ENCODE results near the gene SIGLEC5.
"Not testable (repeated sequence)": the region's sequence is repeated elsewhere in the genome, so short reads cannot be mapped to it uniquely, and the experiment has no call there.

Gene SIGLEC5
- long read RNA-seq, partial matches to known transcripts = 0 of 1 reads
- long read RNA-seq, other reads (novel, unspliced or antisense) = 1 of 1 reads

DNA sequence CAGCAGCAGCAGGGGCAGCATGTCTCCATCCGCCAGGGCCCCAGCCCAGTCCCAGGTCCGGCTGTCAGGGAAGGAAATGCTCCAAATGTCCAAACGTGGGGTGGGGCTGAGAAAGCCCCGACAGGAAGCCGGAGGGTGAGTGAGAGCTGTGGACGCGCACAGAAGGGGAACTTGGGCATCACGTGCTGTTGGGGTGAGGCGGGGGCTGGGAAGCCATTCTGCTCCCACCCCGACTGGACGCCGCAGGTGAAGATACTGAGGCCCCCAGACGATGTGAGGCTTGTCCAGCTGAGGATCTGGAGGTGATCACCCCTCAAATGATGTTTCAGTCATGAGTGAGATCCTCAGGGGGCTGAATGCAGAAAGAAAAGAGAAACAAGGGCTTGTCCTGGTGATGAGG lies at the start of gene SIGLEC5:
SIGLEC5 (minus strand) TSS at position 87 of the 400 bp plus-strand sequence; CDS start at position 21, 66 bp downstream.
- peak in 1 of 2 experiments; percentile 61 for DNase-seq (ENCODE audit: low read depth in 1 of 2, low spot score in 1 of 2)
- not testable (repeated sequence) for H3K27me3 ChIP-seq (ENCODE audit: insufficient read depth, poor library complexity, severe bottlenecking)
- Histone ChIP-seq H3K27ac (replicated peaks) (peak within 1 kb of the TSS; percentile 69), H3K4me3 (replicated peaks; ENCODE audit: insufficient read depth, low read length) (peak within 1 kb of the TSS; percentile 33)

DNA sequence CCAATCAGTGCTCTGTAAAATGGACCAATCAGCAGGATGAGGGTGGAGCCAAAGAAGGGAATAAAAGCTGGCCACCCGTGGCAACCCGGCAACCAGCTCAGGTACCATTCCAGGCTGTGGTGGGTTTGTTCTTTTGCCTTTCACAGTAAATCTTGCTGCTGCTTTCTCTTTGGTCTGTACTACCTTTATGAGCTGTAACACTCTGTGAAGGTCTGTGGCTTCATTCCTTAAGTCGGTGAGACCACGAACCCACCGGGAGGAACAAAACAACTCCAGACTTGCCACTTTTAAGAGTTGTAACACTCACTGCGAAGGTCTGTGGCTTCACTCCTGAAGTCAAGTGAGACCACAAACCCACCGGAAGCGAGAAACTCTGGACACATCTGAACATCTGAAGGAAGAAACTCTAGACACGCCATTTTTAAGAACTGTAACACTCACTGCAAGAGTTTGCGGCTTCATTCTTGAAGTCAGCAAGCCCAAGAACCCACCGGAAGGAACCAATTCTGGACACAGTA lies 46.4 kb upstream of the SIGLEC5 start:
- peak in 1 of 2 experiments; percentile 36 for DNase-seq (ENCODE audit: low read depth in 1 of 2, low spot score in 1 of 2)
- TF ChIP-seq SPI1 (IDR thresholded peaks at IDR 0.05; ENCODE audit: borderline replicate concordance, low read depth) (no peak), POLR2AphosphoS5 (IDR thresholded peaks at IDR 0.05; ENCODE audit: low read depth) (no peak), REST (IDR thresholded peaks at IDR 0.05; ENCODE audit: insufficient replicate concordance, low read depth) (no peak), GABPA (IDR thresholded peaks at IDR 0.05; ENCODE audit: low read depth) (no peak), CTCF (IDR thresholded peaks at IDR 0.05; ENCODE audit: insufficient read depth, low read length) (no peak)
- Histone ChIP-seq H3K4me3 (replicated peaks; ENCODE audit: insufficient read depth, low read length) (no peak overlapping the region), H3K27ac (replicated peaks) (no peak overlapping the region), H3K27me3 (ENCODE audit: insufficient read depth, poor library complexity, severe bottlenecking) (no peaks in the 10 kb centered on the region)

DNA sequence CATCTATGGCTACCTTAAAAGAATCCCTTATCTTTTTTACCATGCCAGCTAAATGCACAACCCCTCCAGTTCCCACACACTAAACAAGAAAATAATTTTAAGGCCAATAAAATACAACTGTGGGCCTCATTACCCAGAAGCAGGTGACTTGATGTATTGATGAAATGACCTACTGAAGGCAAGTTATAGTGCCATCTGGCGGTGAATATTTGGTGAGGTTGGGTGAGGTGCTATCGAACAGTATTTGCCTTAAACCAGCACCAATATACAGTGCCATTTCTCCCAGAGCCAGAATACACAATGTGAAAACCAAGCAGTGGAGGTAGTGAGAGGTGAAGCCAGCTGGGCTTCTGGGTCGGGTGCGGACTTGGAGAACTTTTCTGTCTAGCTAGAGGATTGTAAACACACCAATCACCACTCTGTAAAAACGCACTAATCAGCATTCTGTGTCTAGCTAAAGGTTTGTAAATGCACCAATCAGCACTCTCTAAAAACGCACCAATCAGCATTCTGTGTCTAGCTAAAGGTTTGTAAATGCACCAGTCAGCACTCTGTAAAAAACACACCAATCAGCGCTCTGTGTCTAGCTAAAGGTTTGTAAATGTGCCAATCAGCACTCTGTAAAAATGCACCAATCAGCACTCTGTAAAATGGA lies 45.8 kb upstream of the SIGLEC5 start:
- not testable (repeated sequence) for H3K27ac ChIP-seq (replicated peaks); H3K4me3 ChIP-seq (replicated peaks; ENCODE audit: insufficient read depth, low read length); H3K27me3 ChIP-seq (ENCODE audit: insufficient read depth, poor library complexity, severe bottlenecking); DNase-seq (ENCODE audit: low read depth in 1 of 2, low spot score in 1 of 2)

DNA sequence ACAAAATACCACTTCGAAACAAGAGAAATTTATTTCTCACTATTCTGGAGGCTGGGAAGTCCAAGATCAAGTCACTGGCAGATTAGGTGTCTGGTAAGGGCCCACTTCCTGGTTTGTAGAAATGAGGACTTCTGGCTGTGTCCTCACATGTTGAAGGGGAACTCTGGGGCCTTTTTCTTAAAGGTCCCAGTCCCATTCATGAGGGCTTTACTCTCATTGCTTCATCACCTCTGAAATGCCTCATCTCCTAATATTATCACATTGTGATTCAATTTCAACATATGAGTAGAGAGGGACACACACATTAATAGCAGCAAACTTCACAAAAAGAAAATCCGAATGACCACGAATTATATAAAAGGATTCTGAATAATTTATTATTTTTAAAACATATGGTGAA lies 38.0 kb upstream of the SIGLEC5 start:
- TF ChIP-seq REST (IDR thresholded peaks at IDR 0.05; ENCODE audit: insufficient replicate concordance, low read depth) (no peak), SPI1 (IDR thresholded peaks at IDR 0.05; ENCODE audit: borderline replicate concordance, low read depth) (0 out of 2 replicates have a peak, but pooled peaks have one; percentile 26)
- H3K27ac ChIP-seq (replicated peaks) = no peak overlapping the region
- H3K27me3 ChIP-seq (ENCODE audit: insufficient read depth, poor library complexity, severe bottlenecking) = no peaks in the 10 kb centered on the region
- no peak for DNase-seq (ENCODE audit: low read depth in 1 of 2, low spot score in 1 of 2)
- H3K4me3 ChIP-seq (replicated peaks; ENCODE audit: insufficient read depth, low read length) = no peak overlapping the region

GRCh38 chr19:51664997-51665396 lies 34.8 kb upstream of the SIGLEC5 start:
- Histone ChIP-seq H3K27me3 (ENCODE audit: insufficient read depth, poor library complexity, severe bottlenecking) (no peaks in the 10 kb centered on the region), H3K4me3 (replicated peaks; ENCODE audit: insufficient read depth, low read length) (no peak overlapping the region), H3K27ac (replicated peaks) (no peak overlapping the region)
- TF ChIP-seq CTCF (IDR thresholded peaks at IDR 0.05; ENCODE audit: insufficient read depth, low read length) (no peak), GABPA (IDR thresholded peaks at IDR 0.05; ENCODE audit: low read depth) (no peak), POLR2AphosphoS5 (IDR thresholded peaks at IDR 0.05; ENCODE audit: low read depth) (no peak), SPI1 (IDR thresholded peaks at IDR 0.05; ENCODE audit: borderline replicate concordance, low read depth) (no peak), REST (IDR thresholded peaks at IDR 0.05; ENCODE audit: insufficient replicate concordance, low read depth) (no peak)
- no peak for DNase-seq (ENCODE audit: low read depth in 1 of 2, low spot score in 1 of 2)
